ENCODE results near the gene GBP4. TPM values are rescaled to one million over a fixed set of nuclear protein-coding genes. Genes with fewer than 3 reads are reported as not detected.

Gene GBP4
- total RNA-seq, 3 donors from 2014 or later: 40.3 to 71.7 (median 53.2) TPM

DNA sequence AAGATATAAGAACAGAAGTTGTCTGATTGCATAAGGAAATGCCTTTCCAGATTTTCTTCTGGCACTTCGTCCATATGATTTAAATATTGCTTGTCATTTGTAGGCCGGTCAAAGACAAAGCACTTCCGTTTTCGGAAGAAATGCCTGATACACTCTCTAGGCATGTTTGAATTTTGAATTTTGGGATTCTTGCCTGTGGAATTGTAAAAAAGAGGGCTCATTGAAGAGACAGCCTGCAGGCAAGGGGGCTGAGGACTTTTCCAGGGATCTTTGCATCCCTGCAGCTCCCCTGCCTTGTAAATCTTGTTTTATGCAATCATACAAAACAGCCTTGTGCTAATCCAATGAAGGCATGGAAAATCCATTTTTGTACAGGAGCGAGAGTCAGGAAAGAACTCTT is 7.4 kb downstream of the GBP4 start:
- Mint-ChIP-seq H3K9me3 (no peaks in the 10 kb centered on the region), H3K4me3 (no peak overlapping the region), H3K36me3 (ENCODE audit: insufficient read depth) (peaks cover 77% of the 10 kb centered on the region), H3K27me3 (ENCODE audit: low read depth) (no peaks in the 10 kb centered on the region), H3K4me1 (ENCODE audit: low read depth) (peaks cover 53% of the 10 kb centered on the region)
- no peak for DNase-seq
- ATAC-seq: no peak

DNA sequence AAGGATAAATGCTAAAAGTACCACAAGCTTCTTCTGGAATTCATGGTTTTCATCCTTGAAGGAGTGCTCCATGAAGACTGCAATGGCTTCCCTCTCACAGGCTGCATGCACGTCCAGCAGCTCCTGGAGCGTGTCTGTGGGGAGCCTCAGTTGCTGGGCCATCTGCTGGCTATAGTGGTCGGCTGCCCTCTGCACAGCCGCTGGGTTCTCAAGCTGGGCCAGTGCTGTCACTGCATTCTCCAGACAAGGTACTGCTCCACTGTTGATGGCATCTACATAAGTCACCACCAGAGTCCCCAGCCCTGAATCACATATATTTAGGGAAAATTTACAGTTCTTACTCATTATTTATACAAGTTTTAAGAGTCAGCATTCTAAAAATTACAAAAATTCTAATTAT is 8.7 kb downstream of the GBP4 start:
- Mint-ChIP-seq H3K4me3 (no peak overlapping the region), H3K27me3 (ENCODE audit: low read depth) (no peaks in the 10 kb centered on the region), H3K4me1 (ENCODE audit: low read depth) (peaks cover 40% of the 10 kb centered on the region), H3K9me3 (no peaks in the 10 kb centered on the region), H3K36me3 (ENCODE audit: insufficient read depth) (peaks cover 79% of the 10 kb centered on the region)
- ATAC-seq (peak in 1 of 2 donors; percentile 46), DNase-seq (no peak)

DNA sequence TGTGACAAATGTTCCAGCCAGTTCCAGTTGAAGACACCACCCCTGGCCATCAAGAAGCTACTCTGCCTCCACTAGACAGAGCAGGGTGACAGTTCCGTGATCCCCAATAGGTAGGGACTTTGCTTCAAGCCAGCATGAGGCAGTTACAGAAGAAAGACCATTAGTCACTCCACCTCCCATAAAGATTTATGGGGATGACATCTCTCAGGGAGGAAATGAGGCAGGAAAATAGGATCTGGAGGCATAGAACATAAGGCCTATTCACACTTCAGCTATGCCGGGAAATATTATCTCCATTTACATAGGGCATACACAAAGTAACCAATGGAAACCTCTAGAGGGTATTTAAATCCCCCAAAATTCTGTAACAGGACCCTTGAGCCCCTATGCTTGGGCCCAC is 19.4 kb downstream of the GBP4 start:
- no peak for DNase-seq
- H3K27me3 Mint-ChIP-seq (ENCODE audit: low read depth): no peaks in the 10 kb centered on the region
- H3K9me3 Mint-ChIP-seq: no peaks in the 10 kb centered on the region
- no peak overlapping the region for H3K4me3 Mint-ChIP-seq
- no peak for ATAC-seq
- peaks cover 29% of the 10 kb centered on the region for H3K36me3 Mint-ChIP-seq (ENCODE audit: insufficient read depth)
- peaks cover 4% of the 10 kb centered on the region for H3K4me1 Mint-ChIP-seq (ENCODE audit: low read depth)

DNA sequence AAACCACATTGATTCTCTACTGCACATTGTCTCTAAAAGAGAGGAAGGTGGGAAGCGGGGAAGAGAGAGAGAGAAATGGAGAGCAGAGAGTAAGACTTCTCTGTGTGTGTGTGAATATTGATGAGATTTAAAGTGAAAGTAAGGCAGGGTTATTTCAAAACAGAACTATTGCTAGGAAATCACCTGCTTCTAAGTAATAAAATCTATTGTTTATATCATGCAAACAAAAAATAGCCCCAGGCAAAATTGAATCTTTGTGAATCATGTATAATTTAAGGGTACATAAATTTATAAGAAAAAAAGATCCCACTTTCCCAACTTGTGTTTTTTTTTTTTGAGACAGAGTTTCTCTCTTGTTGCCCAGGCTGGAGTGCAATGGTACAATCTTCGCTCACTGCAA is 21.8 kb downstream of the GBP4 start:
- H3K4me1 Mint-ChIP-seq (ENCODE audit: low read depth): peaks cover 4% of the 10 kb centered on the region
- ATAC-seq: no peak
- no peaks in the 10 kb centered on the region for H3K9me3 Mint-ChIP-seq
- no peaks in the 10 kb centered on the region for H3K27me3 Mint-ChIP-seq (ENCODE audit: low read depth)
- no peak overlapping the region for H3K4me3 Mint-ChIP-seq
- DNase-seq: no peak
- H3K36me3 Mint-ChIP-seq (ENCODE audit: insufficient read depth): peaks cover 8% of the 10 kb centered on the region

DNA sequence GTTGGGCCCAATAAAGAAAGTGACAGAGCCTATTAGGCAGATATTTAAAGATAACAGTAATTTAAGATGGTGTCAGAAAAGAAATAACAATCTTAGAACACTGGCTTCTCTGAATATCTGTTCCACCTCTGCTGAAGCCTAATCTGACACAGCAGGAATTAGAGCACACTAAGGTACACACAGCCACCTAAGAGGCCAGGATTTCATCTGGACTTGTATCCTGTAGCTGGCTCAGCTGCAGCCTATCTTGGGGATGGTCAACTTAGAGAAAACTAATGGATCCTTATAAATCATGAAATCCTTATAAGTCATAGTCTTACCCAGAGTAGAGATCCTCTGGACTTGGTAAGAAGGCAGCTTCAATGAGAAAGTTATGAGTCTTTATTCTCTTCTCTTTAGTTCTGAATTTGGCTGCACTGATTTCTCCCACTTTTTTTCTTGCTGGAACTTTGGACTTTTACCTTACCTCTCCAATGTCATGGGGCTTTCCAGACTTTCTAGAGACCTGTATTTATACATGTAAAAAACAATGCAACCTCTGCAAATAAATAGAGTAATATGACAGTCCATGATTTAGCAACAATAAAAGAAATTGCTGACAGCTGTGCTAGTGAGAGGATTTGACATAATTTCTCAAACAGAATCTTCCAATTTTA is 23.0 kb downstream of the GBP4 start, which contains the start of gene GBP7:
TSS of gene GBP7 (minus strand) at position 403 of the 656 bp plus-strand sequence. CDS start 4,068 bp downstream, outside the sequence.
- peaks cover 8% of the 10 kb centered on the region for H3K4me1 Mint-ChIP-seq (ENCODE audit: low read depth)
- no peak within 1 kb of the TSS for H3K4me3 Mint-ChIP-seq
- no peaks in the 10 kb centered on the region for H3K9me3 Mint-ChIP-seq
- H3K27me3 Mint-ChIP-seq (ENCODE audit: low read depth): no peaks in the 10 kb centered on the region
- no peaks in the 10 kb centered on the region for H3K36me3 Mint-ChIP-seq (ENCODE audit: insufficient read depth)
- no peak for DNase-seq
- no peak for ATAC-seq

DNA sequence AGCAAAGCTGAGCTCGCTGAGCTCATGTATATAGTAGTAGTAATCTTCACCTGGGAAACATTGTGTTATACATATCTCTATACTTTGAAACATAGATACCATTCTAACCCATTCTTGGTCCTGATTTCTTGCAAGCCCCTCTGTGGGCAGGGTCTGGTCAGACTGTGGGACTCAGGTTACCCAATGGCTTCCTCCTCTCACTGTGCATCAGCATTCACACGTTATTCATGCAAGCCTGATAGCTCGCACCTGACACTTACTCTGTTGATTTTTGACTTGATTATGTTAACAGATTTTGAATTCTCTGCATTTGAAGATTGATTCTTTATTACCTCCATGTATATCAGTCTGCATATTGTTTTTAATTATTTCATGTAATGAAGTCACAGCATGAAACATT is 24.3 kb downstream of the GBP4 start:
- ATAC-seq: no peak
- H3K4me3 Mint-ChIP-seq: no peak overlapping the region

DNA sequence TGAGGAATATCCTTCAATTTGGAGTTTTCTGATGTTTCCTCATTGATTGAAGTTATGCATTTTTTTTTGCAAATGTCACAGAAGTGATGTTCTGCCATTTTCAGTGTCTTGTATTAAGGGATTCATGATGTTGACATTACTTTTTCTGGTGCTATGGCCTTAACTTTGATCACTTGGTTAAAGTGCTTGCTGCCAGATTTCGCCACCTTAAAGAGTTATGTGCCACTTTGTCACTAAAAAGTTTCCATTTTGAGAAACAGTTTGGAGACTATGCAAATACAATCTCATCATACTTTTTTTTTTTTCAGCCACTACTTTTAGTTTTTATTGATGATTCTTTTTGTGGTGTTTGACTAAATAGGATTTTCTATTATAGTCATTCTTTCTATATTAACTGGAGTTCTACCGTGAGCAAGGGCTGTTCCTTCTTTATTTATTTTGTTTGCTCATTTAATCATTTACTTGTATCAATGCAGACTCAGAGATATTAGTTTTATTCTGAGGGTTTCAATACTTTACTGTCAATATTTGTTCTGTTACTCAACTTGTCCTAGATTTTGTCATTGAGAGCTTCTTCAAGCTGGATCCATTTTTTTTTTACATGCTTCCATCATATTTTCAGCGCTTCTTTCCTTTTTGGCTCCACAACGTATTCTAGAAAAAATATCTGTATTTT is 26.1 kb downstream of the GBP4 start:
- ATAC-seq: no peak
- DNase-seq: no peak

More for the DNA sequence above, 24.3 kb downstream of the GBP4 start:
- Mint-ChIP-seq H3K9me3 (no peaks in the 10 kb centered on the region), H3K27me3 (ENCODE audit: low read depth) (no peaks in the 10 kb centered on the region), H3K4me1 (ENCODE audit: low read depth) (peaks cover 8% of the 10 kb centered on the region), H3K36me3 (ENCODE audit: insufficient read depth) (no peaks in the 10 kb centered on the region)
- DNase-seq: no peak

DNA sequence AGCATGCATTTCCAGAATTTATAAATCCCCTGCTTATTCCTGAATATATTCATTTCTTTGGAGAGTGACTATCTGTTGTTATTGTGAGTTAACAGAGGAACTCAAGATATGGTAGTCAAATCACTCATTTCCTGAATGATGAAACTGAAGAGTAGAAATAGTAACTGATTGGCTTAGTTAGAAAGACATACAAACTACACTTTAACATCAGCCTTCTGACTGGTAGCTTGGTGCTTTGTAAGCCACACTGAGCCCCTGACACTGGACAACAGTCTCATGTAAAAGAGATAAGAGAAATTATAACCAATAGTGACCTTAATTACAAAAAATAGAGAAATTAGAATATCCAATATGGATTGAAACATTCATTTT is 27.7 kb downstream of the GBP4 start:
- Mint-ChIP-seq H3K4me3 (no peak overlapping the region), H3K9me3 (no peaks in the 10 kb centered on the region), H3K27me3 (ENCODE audit: low read depth) (no peaks in the 10 kb centered on the region), H3K4me1 (ENCODE audit: low read depth) (peaks cover 4% of the 10 kb centered on the region), H3K36me3 (ENCODE audit: insufficient read depth) (no peaks in the 10 kb centered on the region)
- no peak for DNase-seq
- ATAC-seq: no peak

More for the DNA sequence above, 26.1 kb downstream of the GBP4 start:
- no peaks in the 10 kb centered on the region for H3K27me3 Mint-ChIP-seq (ENCODE audit: low read depth)
- no peak overlapping the region for H3K4me3 Mint-ChIP-seq
- H3K9me3 Mint-ChIP-seq: no peaks in the 10 kb centered on the region
- no peaks in the 10 kb centered on the region for H3K36me3 Mint-ChIP-seq (ENCODE audit: insufficient read depth)
- peaks cover 8% of the 10 kb centered on the region for H3K4me1 Mint-ChIP-seq (ENCODE audit: low read depth)

DNA sequence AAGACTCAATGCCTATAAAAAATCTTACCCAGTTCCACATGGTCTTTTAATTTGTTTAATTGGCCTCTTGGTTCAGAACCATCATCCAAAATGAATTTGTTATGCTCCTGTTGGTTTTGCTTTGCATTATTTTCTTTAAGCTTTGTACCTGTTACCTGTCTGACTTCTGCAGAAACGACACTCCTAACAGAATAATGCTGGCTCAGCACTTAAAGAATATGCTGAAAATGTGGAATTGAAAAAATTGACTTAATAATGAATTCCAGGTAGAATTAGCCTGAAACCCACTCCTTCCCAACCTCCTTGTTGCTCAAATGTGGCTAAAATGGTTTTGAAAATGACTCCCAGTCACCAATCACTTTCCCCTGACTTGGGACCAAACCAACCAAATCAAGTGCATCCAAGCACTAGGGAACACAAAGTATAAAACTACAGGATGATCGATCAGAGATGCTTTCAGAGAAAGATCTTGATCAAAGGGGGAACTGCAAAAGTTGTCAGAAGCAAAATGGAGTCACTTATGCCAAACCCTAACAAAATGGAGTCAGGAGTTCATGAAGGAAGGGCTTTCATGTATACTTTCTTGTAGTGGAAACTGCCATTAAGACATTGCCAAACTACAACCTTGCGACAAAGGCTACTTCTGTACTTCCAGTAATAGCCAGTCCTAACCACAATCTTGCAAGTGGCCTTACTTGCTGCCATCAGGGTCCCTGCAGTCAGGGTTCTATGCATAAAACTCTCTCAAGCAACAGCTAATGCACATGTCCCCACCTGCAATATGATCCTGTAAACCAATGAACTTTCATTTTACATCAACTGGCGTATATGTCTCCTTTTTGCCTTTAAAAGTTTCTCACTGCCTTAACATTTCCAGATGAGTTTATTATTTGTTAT is 28.3 kb downstream of the GBP4 start:
- Mint-ChIP-seq H3K4me3 (no peak overlapping the region), H3K27me3 (ENCODE audit: low read depth) (no peaks in the 10 kb centered on the region), H3K36me3 (ENCODE audit: insufficient read depth) (no peaks in the 10 kb centered on the region), H3K9me3 (no peaks in the 10 kb centered on the region), H3K4me1 (ENCODE audit: low read depth) (peaks cover 4% of the 10 kb centered on the region)
- DNase-seq (no peak), ATAC-seq (no peak)

DNA sequence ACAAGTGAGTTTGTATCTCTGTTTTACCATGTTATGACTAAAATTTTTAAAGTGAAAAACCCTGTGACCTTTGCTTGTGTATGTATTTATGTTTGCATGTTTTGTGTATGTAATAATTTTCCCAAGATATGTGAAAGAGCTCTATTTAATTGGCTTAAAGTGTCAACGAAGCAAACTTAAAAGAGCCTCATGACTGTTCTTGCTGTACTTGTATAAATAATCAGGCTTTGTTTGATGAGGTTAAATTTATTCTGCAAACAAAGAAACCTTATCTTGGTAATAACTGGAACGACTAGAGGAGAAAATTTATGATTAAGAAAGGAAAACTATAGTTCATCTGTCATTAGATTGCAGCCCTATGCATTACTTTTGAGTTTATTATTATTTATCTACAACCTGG is 29.6 kb downstream of the GBP4 start:
- ATAC-seq (no peak), DNase-seq (no peak)
- Mint-ChIP-seq H3K4me1 (ENCODE audit: low read depth) (peaks cover 4% of the 10 kb centered on the region), H3K27me3 (ENCODE audit: low read depth) (no peaks in the 10 kb centered on the region), H3K4me3 (no peak overlapping the region), H3K36me3 (ENCODE audit: insufficient read depth) (no peaks in the 10 kb centered on the region), H3K9me3 (no peaks in the 10 kb centered on the region)

DNA sequence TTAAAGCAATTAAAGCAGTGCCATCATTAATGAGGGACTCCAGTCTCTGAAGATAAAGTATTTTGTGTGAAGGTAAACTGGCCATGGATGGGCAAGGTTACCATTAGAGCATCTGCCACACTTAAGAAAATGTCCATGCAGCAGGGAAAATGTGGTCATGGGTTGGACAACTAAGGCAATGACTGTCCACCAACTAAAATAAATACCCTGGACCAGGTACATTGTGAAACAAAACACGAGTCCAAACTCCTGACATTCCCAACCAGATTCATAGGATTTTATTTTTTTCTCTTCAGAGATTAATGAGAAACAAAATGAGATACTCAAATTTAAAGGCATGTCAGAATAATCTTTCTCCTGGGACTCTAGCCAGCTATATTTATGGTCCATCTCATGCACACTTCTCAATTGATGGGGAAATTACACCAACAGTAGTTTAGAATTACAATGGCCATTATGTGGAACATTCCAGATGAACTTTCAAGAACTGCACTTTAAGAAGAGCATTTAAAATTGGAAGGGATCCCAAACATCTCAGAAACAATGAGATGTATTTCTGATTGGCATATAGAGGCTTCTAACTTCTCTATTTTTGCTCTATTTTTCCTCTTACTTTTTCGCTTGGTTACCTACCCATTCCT is 31.0 kb downstream of the GBP4 start:
- Mint-ChIP-seq H3K4me1 (ENCODE audit: low read depth) (peaks cover 4% of the 10 kb centered on the region), H3K9me3 (no peaks in the 10 kb centered on the region), H3K4me3 (no peak overlapping the region), H3K27me3 (ENCODE audit: low read depth) (no peaks in the 10 kb centered on the region), H3K36me3 (ENCODE audit: insufficient read depth) (no peaks in the 10 kb centered on the region)
- no peak for ATAC-seq
- no peak for DNase-seq

DNA sequence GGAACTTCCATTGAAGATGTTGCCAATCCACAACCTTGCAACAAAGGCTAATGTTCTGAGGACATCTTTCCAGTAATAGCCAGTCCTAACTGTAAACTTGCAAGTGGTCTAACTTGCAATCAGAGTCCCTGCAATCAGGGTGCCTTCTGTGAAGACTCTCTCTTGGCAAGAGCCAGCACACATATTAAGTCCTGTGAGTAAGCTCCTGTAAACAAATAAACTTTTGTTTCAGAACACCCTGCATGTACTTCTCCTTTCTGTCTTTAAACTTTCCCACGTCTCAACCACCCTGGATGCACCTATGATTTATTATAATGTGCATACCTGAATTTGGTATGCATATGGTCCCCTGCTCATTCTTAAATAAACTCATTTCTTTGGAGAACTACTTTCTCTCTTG is 32.0 kb downstream of the GBP4 start:
- DNase-seq (no peak), ATAC-seq (no peak)
- peaks cover 4% of the 10 kb centered on the region for H3K4me1 Mint-ChIP-seq (ENCODE audit: low read depth)
- peaks cover 2% of the 10 kb centered on the region for H3K36me3 Mint-ChIP-seq (ENCODE audit: insufficient read depth)
- H3K27me3 Mint-ChIP-seq (ENCODE audit: low read depth): no peaks in the 10 kb centered on the region
- no peaks in the 10 kb centered on the region for H3K9me3 Mint-ChIP-seq
- H3K4me3 Mint-ChIP-seq: no peak overlapping the region

DNA sequence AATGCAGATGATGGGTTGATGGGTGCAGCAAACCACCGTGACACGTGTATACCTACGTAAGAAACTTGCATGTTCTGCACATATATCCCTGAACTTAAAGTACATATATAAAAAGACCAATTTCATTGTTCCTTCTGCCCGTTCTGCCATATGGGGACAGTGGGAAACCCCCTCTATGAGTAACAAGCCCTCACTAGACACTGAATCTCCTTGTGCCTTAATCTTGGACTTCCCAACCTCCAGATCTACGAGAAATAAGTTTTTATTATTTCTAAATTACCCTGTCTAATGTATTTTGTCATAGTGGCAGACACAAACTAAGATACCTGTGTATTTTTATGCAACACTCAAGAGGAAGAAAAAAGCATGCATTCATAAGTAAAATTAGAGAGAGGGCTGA is 32.9 kb downstream of the GBP4 start:
- Mint-ChIP-seq H3K27me3 (ENCODE audit: low read depth) (no peaks in the 10 kb centered on the region), H3K9me3 (peaks cover 3% of the 10 kb centered on the region), H3K4me3 (no peak overlapping the region), H3K36me3 (ENCODE audit: insufficient read depth) (peaks cover 2% of the 10 kb centered on the region), H3K4me1 (ENCODE audit: low read depth) (peaks cover under 1% of the 10 kb centered on the region)
- ATAC-seq (no peak), DNase-seq (no peak)

DNA sequence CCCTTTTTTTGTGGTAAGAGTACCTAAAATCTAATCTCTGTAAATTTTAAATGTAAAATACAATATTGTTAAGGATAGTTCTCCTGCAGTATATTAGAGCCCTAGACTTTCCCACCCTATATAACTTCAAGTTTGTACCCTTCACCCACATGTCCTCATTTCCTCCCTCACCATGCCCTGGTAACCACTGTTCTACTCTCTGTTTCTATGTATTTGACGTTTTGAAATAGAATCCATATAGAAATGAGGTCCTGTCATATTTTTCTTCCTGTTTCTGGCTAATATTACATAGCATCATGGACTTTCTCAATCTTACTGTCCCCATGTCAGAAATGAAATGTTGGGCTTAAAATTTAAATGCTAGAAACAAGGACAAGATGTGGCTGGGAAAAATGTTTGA is 47.7 kb downstream of the GBP4 start:
- peaks cover 3% of the 10 kb centered on the region for H3K9me3 Mint-ChIP-seq
- peaks cover 2% of the 10 kb centered on the region for H3K36me3 Mint-ChIP-seq (ENCODE audit: insufficient read depth)
- ATAC-seq: no peak
- peaks cover 4% of the 10 kb centered on the region for H3K27me3 Mint-ChIP-seq (ENCODE audit: low read depth)
- H3K4me3 Mint-ChIP-seq: no peak overlapping the region
- peaks cover 4% of the 10 kb centered on the region for H3K4me1 Mint-ChIP-seq (ENCODE audit: low read depth)
- DNase-seq: no peak

All from activated T-cell treated with anti-CD3 and anti-CD28 coated beads, Interleukin-2, amount 50 U/mL, for 4 hours (primary cell).